SK-N-SH treated with all-trans-retinoic acid at 6 μM for 48 hours (cell line): ENCODE measurements around the gene SGTA.

Source experiments
- ATAC-seq: fragments of 200-7000 bp; cut with Tn5 transposase; 3 replicates; pipeline ENCODE4 v1.9.1; 2020; ENCODE audit warnings: mild to moderate bottlenecking, moderate library complexity
- ARNTL ChIP-seq: fragments of 450-650 bp; formaldehyde crosslinking; IDR thresholded peaks from 2 replicates; pipeline ENCODE4 v1.5.0; 2020; ENCODE audit warnings: low read depth, mild to moderate bottlenecking, moderate library complexity, borderline replicate concordance
- BACH2 ChIP-seq: fragments of 250-450 bp; sonication (Bioruptor Pico); IDR thresholded peaks from 2 replicates; pipeline ENCODE4 v1.9.0; 2021; ENCODE audit warnings: mild to moderate bottlenecking, borderline replicate concordance
- CREB5 ChIP-seq: fragments of 250-450 bp; sonication (Bioruptor Pico); IDR thresholded peaks from 2 replicates; pipeline ENCODE4 v1.5.1; 2020; ENCODE audit warnings: low read depth, mild to moderate bottlenecking, moderate library complexity
- CSDC2 ChIP-seq: fragments of 250-450 bp; sonication (Bioruptor Pico); IDR thresholded peaks from 2 replicates; pipeline ENCODE4 v1.5.0; 2020; ENCODE audit warnings: mild to moderate bottlenecking, moderate library complexity
- ESRRG ChIP-seq: fragments of 250-450 bp; sonication (Bioruptor Pico); IDR thresholded peaks from 2 replicates; pipeline ENCODE4 v1.6.1; 2021; ENCODE audit warnings: mild to moderate bottlenecking
- GLIS3 ChIP-seq: fragments of 250-450 bp; sonication (Bioruptor Pico); IDR thresholded peaks from 2 replicates; pipeline ENCODE4 v1.5.0; 2020; ENCODE audit warnings: mild to moderate bottlenecking, moderate library complexity
- ISL1 ChIP-seq: fragments of 250-450 bp; sonication (Bioruptor Pico); IDR thresholded peaks from 2 replicates; pipeline ENCODE4 v2.1.2; 2022; ENCODE audit warnings: mild to moderate bottlenecking, moderate library complexity
- OSR1 ChIP-seq: fragments of 250-450 bp; sonication (Bioruptor Pico); IDR thresholded peaks from 2 replicates; pipeline ENCODE4 v1.8.0; 2022; ENCODE audit warnings: moderate library complexity, mild to moderate bottlenecking, inconsistent platforms
- PATZ1 ChIP-seq: fragments of 250-450 bp; sonication (Bioruptor Pico); IDR thresholded peaks from 2 replicates; pipeline ENCODE4 v1.8.0; 2020; ENCODE audit warnings: mild to moderate bottlenecking, moderate library complexity, borderline replicate concordance
- POU6F1 ChIP-seq: fragments of 250-450 bp; sonication (Bioruptor Pico); IDR thresholded peaks from 2 replicates; pipeline ENCODE4 v1.8.0; 2021; ENCODE audit warnings: low read depth, mild to moderate bottlenecking, moderate library complexity, borderline replicate concordance
- SNAI2 ChIP-seq: fragments of 250-450 bp; sonication (Bioruptor Pico); IDR thresholded peaks from 2 replicates; pipeline ENCODE4 v1.5.0; 2020; ENCODE audit warnings: mild to moderate bottlenecking, moderate library complexity
- TCF4 ChIP-seq: fragments of 250-450 bp; sonication (Bioruptor Pico); IDR thresholded peaks from 2 replicates; pipeline ENCODE4 v1.8.0; 2021; ENCODE audit warnings: mild to moderate bottlenecking, moderate library complexity, borderline replicate concordance
- TOX ChIP-seq: fragments of 250-450 bp; sonication (Bioruptor Pico); IDR thresholded peaks from 2 replicates; pipeline ENCODE4 v1.8.0; 2021; ENCODE audit warnings: mild to moderate bottlenecking, moderate library complexity, borderline replicate concordance
- ZC3H10 ChIP-seq: fragments of 250-450 bp; sonication (Bioruptor Pico); IDR thresholded peaks from 2 replicates; pipeline ENCODE4 v1.5.1; 2021; ENCODE audit warnings: mild to moderate bottlenecking, moderate library complexity
- ZFP3 ChIP-seq: fragments of 250-450 bp; sonication (Bioruptor Pico); IDR thresholded peaks from 2 replicates; pipeline ENCODE4 v1.5.0; 2020; ENCODE audit warnings: mild to moderate bottlenecking, moderate library complexity
- ZFP30 ChIP-seq: fragments of 450-650 bp; formaldehyde crosslinking; IDR thresholded peaks from 2 replicates; pipeline ENCODE4 v1.5.0; 2022; ENCODE audit warnings: mild to moderate bottlenecking, moderate library complexity
- ZNF70 ChIP-seq: fragments of 450-650 bp; formaldehyde crosslinking; IDR thresholded peaks from 2 replicates; pipeline ENCODE4 v1.5.0; 2020; ENCODE audit warnings: mild to moderate bottlenecking, moderate library complexity
- ZNF8 ChIP-seq: fragments of 450-650 bp; formaldehyde crosslinking; IDR thresholded peaks from 2 replicates; pipeline ENCODE4 v1.5.0; 2020; ENCODE audit warnings: mild to moderate bottlenecking, moderate library complexity
- TF ChIP-seq, protein P1 (sequence below): fragments of 250-450 bp; sonication (Bioruptor Pico); IDR thresholded peaks from 2 replicates; pipeline ENCODE4 v1.5.1; 2021; ENCODE audit warnings: mild to moderate bottlenecking, moderate library complexity

The SGTA gene

GRCh38 chr19:2766594-2767372, 16.3 kb downstream of the SGTA start (continued):
- no peak for TF ChIP-seq ZFP3 (CRISPR knock-in tag)
- no peak for TF ChIP-seq ZNF8 (CRISPR knock-in tag)

DNA sequence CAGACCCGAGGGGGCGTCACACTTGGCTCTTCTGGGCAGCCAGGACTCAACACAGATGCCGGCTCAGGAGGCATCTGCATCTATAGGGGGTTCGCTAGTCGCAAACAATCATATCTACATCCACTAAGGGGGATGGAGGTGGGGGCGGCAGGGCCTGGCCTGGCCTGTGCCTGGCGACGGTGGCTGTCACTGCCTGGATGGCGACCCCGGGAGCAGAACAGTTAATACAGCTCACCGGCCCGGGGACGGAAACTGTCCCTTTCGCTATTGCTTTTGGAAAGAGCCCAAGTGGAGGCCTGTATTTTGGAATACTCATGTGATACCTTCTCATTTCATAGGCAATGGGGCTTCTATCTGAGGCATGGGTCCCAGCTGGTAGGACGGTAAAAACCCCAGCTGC, 17.7 kb downstream of the SGTA start:
- no peak for ATAC-seq
- TF ChIP-seq TOX (CRISPR knock-in tag) (no peak), GLIS3 (CRISPR knock-in tag) (no peak), TCF4 (CRISPR knock-in tag) (no peak), SNAI2 (no peak), BACH2 (no peak), ISL1 (CRISPR knock-in tag) (no peak), ZFP3 (CRISPR knock-in tag) (no peak), PATZ1 (no peak), ZNF8 (CRISPR knock-in tag) (no peak), ZNF70 (CRISPR knock-in tag) (no peak), CREB5 (CRISPR knock-in tag) (no peak), OSR1 (CRISPR knock-in tag) (no peak), ESRRG (CRISPR knock-in tag) (no peak), ZFP30 (CRISPR knock-in tag) (no peak)
- TF ChIP-seq, protein P1, sequence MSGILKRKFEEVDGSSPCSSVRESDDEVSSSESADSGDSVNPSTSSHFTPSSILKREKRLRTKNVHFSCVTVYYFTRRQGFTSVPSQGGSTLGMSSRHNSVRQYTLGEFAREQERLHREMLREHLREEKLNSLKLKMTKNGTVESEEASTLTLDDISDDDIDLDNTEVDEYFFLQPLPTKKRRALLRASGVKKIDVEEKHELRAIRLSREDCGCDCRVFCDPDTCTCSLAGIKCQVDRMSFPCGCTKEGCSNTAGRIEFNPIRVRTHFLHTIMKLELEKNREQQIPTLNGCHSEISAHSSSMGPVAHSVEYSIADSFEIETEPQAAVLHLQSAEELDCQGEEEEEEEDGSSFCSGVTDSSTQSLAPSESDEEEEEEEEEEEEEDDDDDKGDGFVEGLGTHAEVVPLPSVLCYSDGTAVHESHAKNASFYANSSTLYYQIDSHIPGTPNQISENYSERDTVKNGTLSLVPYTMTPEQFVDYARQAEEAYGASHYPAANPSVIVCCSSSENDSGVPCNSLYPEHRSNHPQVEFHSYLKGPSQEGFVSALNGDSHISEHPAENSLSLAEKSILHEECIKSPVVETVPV (CRISPR knock-in tag), result no peak

DNA sequence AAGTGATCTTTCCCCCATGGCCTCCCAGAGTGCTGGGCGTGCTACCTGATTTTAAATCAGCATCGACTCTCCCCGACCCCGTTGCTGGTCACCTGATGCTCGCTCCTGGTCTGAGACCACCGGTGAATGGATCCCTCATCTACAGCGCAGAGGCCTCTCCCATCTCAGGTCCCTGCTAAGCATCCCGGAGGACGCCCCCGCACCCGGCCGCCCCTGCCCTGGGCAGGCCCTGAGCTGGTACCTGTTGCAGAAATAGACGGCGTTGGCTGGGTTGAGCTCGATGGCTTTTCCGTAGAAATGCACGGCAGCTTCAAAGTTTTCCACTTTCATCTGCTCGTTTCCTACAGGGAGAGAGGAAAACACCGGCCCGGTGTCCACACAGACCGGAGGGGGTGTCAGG, 18.1 kb downstream of the SGTA start:
- no peak for ATAC-seq

DNA sequence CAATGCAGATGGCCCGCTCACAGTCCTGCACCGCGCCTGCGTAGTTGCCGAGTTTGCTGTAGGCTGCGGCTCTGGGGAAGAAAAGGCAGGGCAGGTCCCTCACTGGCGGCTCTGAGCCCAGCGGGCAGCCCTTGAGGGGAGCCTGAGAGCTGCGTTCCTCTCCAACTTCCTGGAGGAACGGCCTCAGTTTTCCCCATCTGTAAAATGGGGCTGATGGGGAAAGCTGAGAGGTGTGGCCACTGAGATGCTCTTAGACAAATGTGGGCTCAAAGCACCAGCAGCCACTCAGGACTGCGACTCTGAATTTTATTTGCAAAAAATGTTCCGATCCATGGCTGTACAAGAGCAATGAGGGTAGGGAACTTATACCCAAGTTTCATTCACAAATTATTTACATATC, 19.4 kb downstream of the SGTA start:
- no peak for ATAC-seq
- TF ChIP-seq BACH2 (no peak), ZFP3 (CRISPR knock-in tag) (no peak), GLIS3 (CRISPR knock-in tag) (no peak), ZC3H10 (CRISPR knock-in tag) (no peak), ESRRG (CRISPR knock-in tag) (no peak), CSDC2 (CRISPR knock-in tag) (no peak), POU6F1 (no peak), CREB5 (CRISPR knock-in tag) (no peak), ZNF8 (CRISPR knock-in tag) (no peak), ZNF70 (CRISPR knock-in tag) (no peak)
- TF ChIP-seq, protein P1 (CRISPR knock-in tag), result no peak

More for the DNA sequence above, 18.1 kb downstream of the SGTA start:
- TF ChIP-seq ZNF8 (CRISPR knock-in tag) (no peak), BACH2 (no peak), TOX (CRISPR knock-in tag) (no peak), POU6F1 (no peak), ARNTL (no peak)
